Osteoblast (primary cell): ENCODE results near the gene INPP4B. TPM values are rescaled to one million over a fixed set of nuclear protein-coding genes. Genes with fewer than 3 reads are reported as not detected.

Experiments used
- DNase-seq: peaks from one replicate; pipeline ENCODE4 v3.0.0; 2011; ENCODE audit warnings: low spot score, mixed read lengths; ENCODE audit not compliant: insufficient read length; ENCODE audit errors: missing footprints
- H2AFZ ChIP-seq: 2 replicates; pipeline ENCODE4 v1.6.0; 2011; ENCODE audit warnings: mild to moderate bottlenecking, low read length
- H3K27ac ChIP-seq: 2 replicates; pipeline ENCODE4 v1.5.1; 2011; ENCODE audit warnings: mild to moderate bottlenecking, low read depth, low read length, moderate library complexity
- H3K27me3 ChIP-seq: 2 replicates; pipeline ENCODE4 v1.6.0; 2012; ENCODE audit warnings: mild to moderate bottlenecking, control low read depth, inconsistent platforms, low read length, moderate library complexity; ENCODE audit not compliant: insufficient read depth
- H3K36me3 ChIP-seq: 2 replicates; pipeline ENCODE4 v1.5.1; 2011; ENCODE audit warnings: mild to moderate bottlenecking, low read length, control low read depth, moderate library complexity; ENCODE audit not compliant: insufficient read depth
- H3K4me1 ChIP-seq: 2 replicates; pipeline ENCODE4 v1.5.1; 2011; ENCODE audit warnings: mild to moderate bottlenecking, low read length, control low read depth, moderate library complexity; ENCODE audit not compliant: insufficient read depth
- H3K4me2 ChIP-seq: 2 replicates; pipeline ENCODE4 v1.6.0; 2011; ENCODE audit warnings: mild to moderate bottlenecking, low read length; ENCODE audit not compliant: insufficient read depth
- H3K4me3 ChIP-seq: fragments of 200-600 bp; sonication (generic); 3 replicates; pipeline ENCODE4 v1.5.1; 2012; ENCODE audit warnings: mild to moderate bottlenecking, low read length, inconsistent platforms; ENCODE audit not compliant: insufficient read depth
- H3K79me2 ChIP-seq: 2 replicates; pipeline ENCODE4 v1.6.0; 2012; ENCODE audit warnings: mild to moderate bottlenecking, low read length, control low read depth, inconsistent platforms; ENCODE audit not compliant: insufficient read depth
- H3K9me3 ChIP-seq: 2 replicates; pipeline ENCODE4 v1.5.1; 2011; ENCODE audit warnings: low read depth, low read length, control low read depth
- H4K20me1 ChIP-seq: 2 replicates; pipeline ENCODE4 v1.6.0; 2012; ENCODE audit warnings: mild to moderate bottlenecking, low read length, control low read depth; ENCODE audit not compliant: insufficient read depth
- CTCF ChIP-seq: IDR thresholded peaks from 2 replicates; pipeline ENCODE4 v1.5.1; 2011; ENCODE audit warnings: mild to moderate bottlenecking, low read depth, low read length, moderate library complexity; ENCODE audit errors: extremely low read depth
- total RNA-seq: library from RNA; depleted of rRNA; stranded (reverse); fragments of >200 nt; gene quantifications from 2 replicates; pipeline ENCODE4 v1.2.3, GENCODE V29; 2012

INPP4B gene
- total RNA-seq, 1 donor = 11.6 TPM

GRCh38 chr4:142752202-142752786 is 93.8 kb downstream of the INPP4B start:
- Histone ChIP-seq H3K36me3 (no peaks in the 10 kb centered on the region), H2AFZ (peak overlapping the region; percentile 15), H3K4me1 (no peaks in the 10 kb centered on the region), H4K20me1 (no peaks in the 10 kb centered on the region), H3K27ac (no peak overlapping the region), H3K4me3 (no peak overlapping the region), H3K27me3 (no peaks in the 10 kb centered on the region), H3K79me2 (no peaks in the 10 kb centered on the region), H3K9me3 (no peaks in the 10 kb centered on the region), H3K4me2 (no peak overlapping the region)
- no peak for DNase-seq
- no peak for TF ChIP-seq CTCF

GRCh38 chr4:142743121-142743825 is 102.8 kb downstream of the INPP4B start:
- H3K4me1 ChIP-seq = peaks cover 6% of the 10 kb centered on the region
- H3K36me3 ChIP-seq = no peaks in the 10 kb centered on the region
- no peaks in the 10 kb centered on the region for H3K9me3 ChIP-seq
- no peak overlapping the region for H2AFZ ChIP-seq
- no peaks in the 10 kb centered on the region for H4K20me1 ChIP-seq
- H3K27ac ChIP-seq = no peak overlapping the region
- H3K27me3 ChIP-seq = no peaks in the 10 kb centered on the region
- no peaks in the 10 kb centered on the region for H3K79me2 ChIP-seq
- no peak for TF ChIP-seq CTCF
- H3K4me3 ChIP-seq = no peak overlapping the region
- no peak for DNase-seq
- H3K4me2 ChIP-seq = no peak overlapping the region

- TF ChIP-seq CTCF = no peak
- H3K4me3 ChIP-seq = no peak overlapping the region
- no peaks in the 10 kb centered on the region for H3K36me3 ChIP-seq
- no peak overlapping the region for H2AFZ ChIP-seq
- no peak overlapping the region for H3K4me2 ChIP-seq
- H3K27ac ChIP-seq = no peak overlapping the region
- H3K4me1 ChIP-seq = peaks cover 6% of the 10 kb centered on the region
- no peaks in the 10 kb centered on the region for H3K27me3 ChIP-seq
- H3K9me3 ChIP-seq = no peaks in the 10 kb centered on the region
- DNase-seq = no peak
- H3K79me2 ChIP-seq = no peaks in the 10 kb centered on the region
- H4K20me1 ChIP-seq = no peaks in the 10 kb centered on the region
Measured at GRCh38 chr4:142741995-142742394, 104.1 kb downstream of the INPP4B start.

GRCh38 chr4:142728233-142728632 is 117.9 kb downstream of the INPP4B start:
- no peak overlapping the region for H3K27ac ChIP-seq
- H3K4me1 ChIP-seq = no peaks in the 10 kb centered on the region
- no peaks in the 10 kb centered on the region for H3K27me3 ChIP-seq
- no peak overlapping the region for H3K4me2 ChIP-seq
- no peak for TF ChIP-seq CTCF
- H3K79me2 ChIP-seq = no peaks in the 10 kb centered on the region
- no peaks in the 10 kb centered on the region for H4K20me1 ChIP-seq
- H3K9me3 ChIP-seq = no peaks in the 10 kb centered on the region
- no peak overlapping the region for H2AFZ ChIP-seq
- no peaks in the 10 kb centered on the region for H3K36me3 ChIP-seq
- H3K4me3 ChIP-seq = no peak overlapping the region
- no peak for DNase-seq
